Measurements from ENCODE around the gene DMBX1. TPM values are rescaled to one million over a fixed set of nuclear protein-coding genes. Genes with fewer than 3 reads are reported as not detected.

Gene DMBX1
- total and polyA plus RNA-seq, 9 of the 15 experiments (the other 6 are each of a cell fraction or from before 2014, with no cell fraction given) = 0.25 to 4.3 (median 1.0) TPM

DNA sequence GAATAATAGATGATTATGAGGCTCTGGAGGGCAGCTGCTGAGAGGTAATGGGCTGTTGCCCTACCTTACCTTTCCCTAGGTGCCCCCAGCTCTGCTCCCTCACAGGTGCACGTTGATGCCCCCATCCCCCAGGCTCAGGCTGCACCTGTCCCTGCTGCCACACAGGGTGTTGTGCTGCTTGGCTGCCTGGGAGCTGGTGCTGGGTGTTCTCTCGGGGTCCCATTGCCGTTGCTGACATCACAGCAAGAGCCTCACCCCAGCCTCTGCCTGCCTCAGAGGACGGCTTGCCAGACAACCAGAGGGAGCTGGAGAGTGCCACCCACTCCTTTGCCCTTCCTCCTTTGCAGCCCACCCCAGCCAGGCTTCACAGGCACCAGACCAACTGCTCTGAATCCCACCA, 31.4 kb upstream of the DMBX1 start (continued):
- TF ChIP-seq, protein P1, sequence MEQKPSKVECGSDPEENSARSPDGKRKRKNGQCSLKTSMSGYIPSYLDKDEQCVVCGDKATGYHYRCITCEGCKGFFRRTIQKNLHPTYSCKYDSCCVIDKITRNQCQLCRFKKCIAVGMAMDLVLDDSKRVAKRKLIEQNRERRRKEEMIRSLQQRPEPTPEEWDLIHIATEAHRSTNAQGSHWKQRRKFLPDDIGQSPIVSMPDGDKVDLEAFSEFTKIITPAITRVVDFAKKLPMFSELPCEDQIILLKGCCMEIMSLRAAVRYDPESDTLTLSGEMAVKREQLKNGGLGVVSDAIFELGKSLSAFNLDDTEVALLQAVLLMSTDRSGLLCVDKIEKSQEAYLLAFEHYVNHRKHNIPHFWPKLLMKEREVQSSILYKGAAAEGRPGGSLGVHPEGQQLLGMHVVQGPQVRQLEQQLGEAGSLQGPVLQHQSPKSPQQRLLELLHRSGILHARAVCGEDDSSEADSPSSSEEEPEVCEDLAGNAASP (IDR thresholded peaks at IDR 0.05) = no peak
- TF ChIP-seq HLTF (IDR thresholded peaks at IDR 0.05) = no peak
- no peak for TF ChIP-seq ETV1 (tag; conservative IDR thresholded peaks at IDR 0.05; ENCODE audit: low read depth)
- TF ChIP-seq, protein P2, sequence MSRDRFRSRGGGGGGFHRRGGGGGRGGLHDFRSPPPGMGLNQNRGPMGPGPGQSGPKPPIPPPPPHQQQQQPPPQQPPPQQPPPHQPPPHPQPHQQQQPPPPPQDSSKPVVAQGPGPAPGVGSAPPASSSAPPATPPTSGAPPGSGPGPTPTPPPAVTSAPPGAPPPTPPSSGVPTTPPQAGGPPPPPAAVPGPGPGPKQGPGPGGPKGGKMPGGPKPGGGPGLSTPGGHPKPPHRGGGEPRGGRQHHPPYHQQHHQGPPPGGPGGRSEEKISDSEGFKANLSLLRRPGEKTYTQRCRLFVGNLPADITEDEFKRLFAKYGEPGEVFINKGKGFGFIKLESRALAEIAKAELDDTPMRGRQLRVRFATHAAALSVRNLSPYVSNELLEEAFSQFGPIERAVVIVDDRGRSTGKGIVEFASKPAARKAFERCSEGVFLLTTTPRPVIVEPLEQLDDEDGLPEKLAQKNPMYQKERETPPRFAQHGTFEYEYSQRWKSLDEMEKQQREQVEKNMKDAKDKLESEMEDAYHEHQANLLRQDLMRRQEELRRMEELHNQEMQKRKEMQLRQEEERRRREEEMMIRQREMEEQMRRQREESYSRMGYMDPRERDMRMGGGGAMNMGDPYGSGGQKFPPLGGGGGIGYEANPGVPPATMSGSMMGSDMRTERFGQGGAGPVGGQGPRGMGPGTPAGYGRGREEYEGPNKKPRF (IDR thresholded peaks at IDR 0.05; ENCODE audit: low read depth, low read length) = no peak
- TF ChIP-seq, protein P3, sequence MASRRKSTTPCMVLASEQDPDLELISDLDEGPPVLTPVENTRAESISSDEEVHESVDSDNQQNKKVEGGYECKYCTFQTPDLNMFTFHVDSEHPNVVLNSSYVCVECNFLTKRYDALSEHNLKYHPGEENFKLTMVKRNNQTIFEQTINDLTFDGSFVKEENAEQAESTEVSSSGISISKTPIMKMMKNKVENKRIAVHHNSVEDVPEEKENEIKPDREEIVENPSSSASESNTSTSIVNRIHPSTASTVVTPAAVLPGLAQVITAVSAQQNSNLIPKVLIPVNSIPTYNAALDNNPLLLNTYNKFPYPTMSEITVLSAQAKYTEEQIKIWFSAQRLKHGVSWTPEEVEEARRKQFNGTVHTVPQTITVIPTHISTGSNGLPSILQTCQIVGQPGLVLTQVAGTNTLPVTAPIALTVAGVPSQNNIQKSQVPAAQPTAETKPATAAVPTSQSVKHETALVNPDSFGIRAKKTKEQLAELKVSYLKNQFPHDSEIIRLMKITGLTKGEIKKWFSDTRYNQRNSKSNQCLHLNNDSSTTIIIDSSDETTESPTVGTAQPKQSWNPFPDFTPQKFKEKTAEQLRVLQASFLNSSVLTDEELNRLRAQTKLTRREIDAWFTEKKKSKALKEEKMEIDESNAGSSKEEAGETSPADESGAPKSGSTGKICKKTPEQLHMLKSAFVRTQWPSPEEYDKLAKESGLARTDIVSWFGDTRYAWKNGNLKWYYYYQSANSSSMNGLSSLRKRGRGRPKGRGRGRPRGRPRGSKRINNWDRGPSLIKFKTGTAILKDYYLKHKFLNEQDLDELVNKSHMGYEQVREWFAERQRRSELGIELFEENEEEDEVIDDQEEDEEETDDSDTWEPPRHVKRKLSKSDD (conservative IDR thresholded peaks at IDR 0.05; ENCODE audit: low read length) = no peak
- TF ChIP-seq MCM2 (IDR thresholded peaks at IDR 0.05; ENCODE audit: low read depth) = no peak
- TF ChIP-seq CCAR2 (IDR thresholded peaks at IDR 0.05; ENCODE audit: low read depth, low read length) = no peak
- TF ChIP-seq, protein P4, sequence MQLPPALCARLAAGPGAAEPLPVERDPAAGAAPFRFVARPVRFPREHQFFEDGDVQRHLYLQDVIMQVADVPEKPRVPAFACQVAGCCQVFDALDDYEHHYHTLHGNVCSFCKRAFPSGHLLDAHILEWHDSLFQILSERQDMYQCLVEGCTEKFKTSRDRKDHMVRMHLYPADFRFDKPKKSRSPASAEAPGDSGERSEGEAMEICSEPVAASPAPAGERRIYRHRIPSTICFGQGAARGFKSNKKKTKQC (CRISPR knock-in tag; IDR thresholded peaks at IDR 0.05) = no peak
- TF ChIP-seq NFE2L1 (tag; IDR thresholded peaks at IDR 0.05; ENCODE audit: borderline replicate concordance, low read depth) = no peak
- no peak for TF ChIP-seq ZNF589 (CRISPR knock-in tag; IDR thresholded peaks at IDR 0.05; ENCODE audit: low read depth)
- TF ChIP-seq CEBPZ (IDR thresholded peaks at IDR 0.05; ENCODE audit: borderline replicate concordance, low read depth, low read length) = no peak
- TF ChIP-seq ZNF41 (CRISPR knock-in tag; conservative IDR thresholded peaks at IDR 0.05) = no peak
